Measurements from ENCODE around the gene GOLGA8N. TPM values are rescaled to one million over a fixed set of nuclear protein-coding genes. Genes with fewer than 3 reads are reported as not detected.

The GOLGA8N gene
- total and polyA plus RNA-seq, 10 of the 15 experiments (the other 5 are each of a cell fraction or from before 2014, with no cell fraction given), result 0.02 to 0.33 (median 0.19) TPM

DNA sequence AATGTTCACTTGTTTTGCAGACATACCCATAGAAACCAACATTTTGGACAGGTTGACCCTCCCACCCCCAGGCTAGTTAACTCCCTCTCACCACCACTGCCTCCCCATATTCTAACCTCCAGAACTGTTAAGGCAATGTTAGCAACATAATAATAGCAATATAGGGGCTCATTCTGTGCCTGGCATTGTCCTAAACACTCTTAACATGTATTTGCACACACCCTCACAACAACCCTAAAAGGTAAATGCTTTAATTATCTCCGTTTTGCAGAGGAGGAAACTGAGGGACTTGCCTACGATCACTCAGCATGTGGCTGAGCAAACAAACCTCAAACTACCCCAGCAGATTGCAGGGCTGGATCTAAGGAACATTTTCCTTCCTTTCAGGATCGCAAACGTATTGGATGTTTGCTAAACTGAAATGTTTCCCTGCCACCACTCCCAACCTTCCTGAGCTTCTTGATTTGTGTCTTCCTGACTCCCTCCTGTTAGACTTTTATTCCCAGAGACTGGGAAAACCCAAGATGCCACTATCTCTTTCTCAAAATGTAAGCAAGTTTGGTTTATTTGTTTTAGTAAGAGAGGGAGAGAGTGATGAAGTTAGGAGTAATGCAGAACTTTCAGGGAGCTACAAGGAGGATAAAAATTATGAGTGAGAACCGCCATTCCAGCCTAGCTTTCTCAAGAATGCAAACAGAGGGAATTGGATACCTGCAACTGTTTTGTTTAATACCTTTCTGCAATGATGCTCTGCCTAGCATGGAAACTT lies 49.6 kb downstream of the GOLGA8N start:
- FAIRE-seq, result no peak
- H3K4me2 ChIP-seq (ENCODE audit: control insufficient read depth, insufficient read depth), result no peak overlapping the region
- 86% methylated on average over 5 of the region's 5 CpGs for WGBS (ENCODE audit: insufficient coverage, insufficient replicate concordance, low lambda C conversion rate, missing lambda C conversion rate)
- ATAC-seq, result no peak
- no peak overlapping the region for H2AFZ ChIP-seq (ENCODE audit: control insufficient read depth, low read depth, low read length)
- H3K79me2 ChIP-seq (ENCODE audit: control insufficient read depth, insufficient read depth, low read length), result no peaks in the 10 kb centered on the region
- no peaks in the 10 kb centered on the region for H3K9me3 ChIP-seq (replicated peaks; ENCODE audit: control insufficient read depth, insufficient read depth, low read length)
- in situ Hi-C loops (cut with MboI), result no loop called here
- H3K27me3 ChIP-seq (replicated peaks in 1 of 2; ENCODE audit: control insufficient read depth in 2 of 2, insufficient read depth in 2 of 2, low read length in 1 of 2), result no peaks in the 10 kb centered on the region
- ChIA-PET RAD21 (ENCODE audit: unreplicated experiment) (no interaction called here), POLR2A (no interaction called here), SMC1A (ENCODE audit: uncharacterized antibody, unreplicated experiment) (no interaction called here), CTCF (interaction anchor here (1.0 to 1.5 kb wide), 3 partner anchors 8 to 11 kb away, joined by 3 to 4 read pairs (median 3); no protein-coding TSS in a partner anchor)
- H4K20me1 ChIP-seq (ENCODE audit: control insufficient read depth, insufficient read depth), result no peaks in the 10 kb centered on the region
- no peak overlapping the region for H3K27ac ChIP-seq (ENCODE audit: control insufficient read depth, insufficient read depth)
- no peak overlapping the region for H3K9ac ChIP-seq (ENCODE audit: control insufficient read depth, insufficient read depth, low read length)
- H3K4me3 ChIP-seq, result no peak overlapping the region
- BruUV-seq (replicated peaks), result no TSS peak
- H3K4me1 ChIP-seq (ENCODE audit: control insufficient read depth, insufficient read depth, low read length), result no peaks in the 10 kb centered on the region
- no peak for DNase-seq (ENCODE audit: low read depth, low spot score)
- intact Hi-C loops (cut with micrococcal nuclease; ENCODE audit: unreplicated experiment), result no loop called here
- peaks cover 0 to under 1% of the 10 kb centered on the region in 2 experiments; a peak in 1 of 4 replicates for H3K36me3 ChIP-seq (ENCODE audit: control insufficient read depth in 2 of 2, insufficient read depth in 2 of 2, low read length in 1 of 2)
- TF ChIP-seq, protein P1, sequence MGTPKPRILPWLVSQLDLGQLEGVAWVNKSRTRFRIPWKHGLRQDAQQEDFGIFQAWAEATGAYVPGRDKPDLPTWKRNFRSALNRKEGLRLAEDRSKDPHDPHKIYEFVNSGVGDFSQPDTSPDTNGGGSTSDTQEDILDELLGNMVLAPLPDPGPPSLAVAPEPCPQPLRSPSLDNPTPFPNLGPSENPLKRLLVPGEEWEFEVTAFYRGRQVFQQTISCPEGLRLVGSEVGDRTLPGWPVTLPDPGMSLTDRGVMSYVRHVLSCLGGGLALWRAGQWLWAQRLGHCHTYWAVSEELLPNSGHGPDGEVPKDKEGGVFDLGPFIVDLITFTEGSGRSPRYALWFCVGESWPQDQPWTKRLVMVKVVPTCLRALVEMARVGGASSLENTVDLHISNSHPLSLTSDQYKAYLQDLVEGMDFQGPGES (IDR thresholded peaks at IDR 0.05), result no peak
- TF ChIP-seq HDAC2 (IDR thresholded peaks at IDR 0.05) (no peak), FOXK2 (IDR thresholded peaks at IDR 0.05) (no peak), EED (IDR thresholded peaks at IDR 0.05; ENCODE audit: low read depth) (no peak), NR2C2 (IDR thresholded peaks at IDR 0.05; ENCODE audit: borderline replicate concordance, control insufficient read depth, insufficient read length, low read depth) (no peak), BMI1 (IDR thresholded peaks at IDR 0.05; ENCODE audit: borderline replicate concordance) (no peak), IKZF1 (conservative IDR thresholded peaks at IDR 0.05) (no peak), CEBPB (IDR thresholded peaks at IDR 0.05; ENCODE audit: borderline replicate concordance in 1 of 2, low read depth in 2 of 2, low read length in 2 of 2) (no peak), HCFC1 (IDR thresholded peaks at IDR 0.05; ENCODE audit: low read length) (no peak), DPF2 (IDR thresholded peaks at IDR 0.05) (no peak), NFXL1 (IDR thresholded peaks at IDR 0.05; ENCODE audit: borderline replicate concordance) (no peak), POU2F2 (IDR thresholded peaks at IDR 0.05; ENCODE audit: borderline replicate concordance, low read depth, low read length) (no peak)
- TF ChIP-seq, protein P2, sequence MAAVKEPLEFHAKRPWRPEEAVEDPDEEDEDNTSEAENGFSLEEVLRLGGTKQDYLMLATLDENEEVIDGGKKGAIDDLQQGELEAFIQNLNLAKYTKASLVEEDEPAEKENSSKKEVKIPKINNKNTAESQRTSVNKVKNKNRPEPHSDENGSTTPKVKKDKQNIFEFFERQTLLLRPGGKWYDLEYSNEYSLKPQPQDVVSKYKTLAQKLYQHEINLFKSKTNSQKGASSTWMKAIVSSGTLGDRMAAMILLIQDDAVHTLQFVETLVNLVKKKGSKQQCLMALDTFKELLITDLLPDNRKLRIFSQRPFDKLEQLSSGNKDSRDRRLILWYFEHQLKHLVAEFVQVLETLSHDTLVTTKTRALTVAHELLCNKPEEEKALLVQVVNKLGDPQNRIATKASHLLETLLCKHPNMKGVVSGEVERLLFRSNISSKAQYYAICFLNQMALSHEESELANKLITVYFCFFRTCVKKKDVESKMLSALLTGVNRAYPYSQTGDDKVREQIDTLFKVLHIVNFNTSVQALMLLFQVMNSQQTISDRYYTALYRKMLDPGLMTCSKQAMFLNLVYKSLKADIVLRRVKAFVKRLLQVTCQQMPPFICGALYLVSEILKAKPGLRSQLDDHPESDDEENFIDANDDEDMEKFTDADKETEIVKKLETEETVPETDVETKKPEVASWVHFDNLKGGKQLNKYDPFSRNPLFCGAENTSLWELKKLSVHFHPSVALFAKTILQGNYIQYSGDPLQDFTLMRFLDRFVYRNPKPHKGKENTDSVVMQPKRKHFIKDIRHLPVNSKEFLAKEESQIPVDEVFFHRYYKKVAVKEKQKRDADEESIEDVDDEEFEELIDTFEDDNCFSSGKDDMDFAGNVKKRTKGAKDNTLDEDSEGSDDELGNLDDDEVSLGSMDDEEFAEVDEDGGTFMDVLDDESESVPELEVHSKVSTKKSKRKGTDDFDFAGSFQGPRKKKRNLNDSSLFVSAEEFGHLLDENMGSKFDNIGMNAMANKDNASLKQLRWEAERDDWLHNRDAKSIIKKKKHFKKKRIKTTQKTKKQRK (IDR thresholded peaks at IDR 0.05; ENCODE audit: low read depth, low read length), result no peak
- TF ChIP-seq, protein P3, sequence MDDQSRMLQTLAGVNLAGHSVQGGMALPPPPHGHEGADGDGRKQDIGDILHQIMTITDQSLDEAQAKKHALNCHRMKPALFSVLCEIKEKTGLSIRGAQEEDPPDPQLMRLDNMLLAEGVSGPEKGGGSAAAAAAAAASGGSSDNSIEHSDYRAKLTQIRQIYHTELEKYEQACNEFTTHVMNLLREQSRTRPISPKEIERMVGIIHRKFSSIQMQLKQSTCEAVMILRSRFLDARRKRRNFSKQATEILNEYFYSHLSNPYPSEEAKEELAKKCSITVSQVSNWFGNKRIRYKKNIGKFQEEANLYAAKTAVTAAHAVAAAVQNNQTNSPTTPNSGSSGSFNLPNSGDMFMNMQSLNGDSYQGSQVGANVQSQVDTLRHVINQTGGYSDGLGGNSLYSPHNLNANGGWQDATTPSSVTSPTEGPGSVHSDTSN (IDR thresholded peaks at IDR 0.05; ENCODE audit: insufficient replicate concordance, low read depth, low read length), result no peak
- TF ChIP-seq, protein P4, sequence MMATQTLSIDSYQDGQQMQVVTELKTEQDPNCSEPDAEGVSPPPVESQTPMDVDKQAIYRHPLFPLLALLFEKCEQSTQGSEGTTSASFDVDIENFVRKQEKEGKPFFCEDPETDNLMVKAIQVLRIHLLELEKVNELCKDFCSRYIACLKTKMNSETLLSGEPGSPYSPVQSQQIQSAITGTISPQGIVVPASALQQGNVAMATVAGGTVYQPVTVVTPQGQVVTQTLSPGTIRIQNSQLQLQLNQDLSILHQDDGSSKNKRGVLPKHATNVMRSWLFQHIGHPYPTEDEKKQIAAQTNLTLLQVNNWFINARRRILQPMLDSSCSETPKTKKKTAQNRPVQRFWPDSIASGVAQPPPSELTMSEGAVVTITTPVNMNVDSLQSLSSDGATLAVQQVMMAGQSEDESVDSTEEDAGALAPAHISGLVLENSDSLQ (IDR thresholded peaks at IDR 0.05), result no peak

Measured in GM12878 (cell line).